ENCODE measurements around the gene PAQR8. TPM values are rescaled to one million over a fixed set of nuclear protein-coding genes. Genes with fewer than 3 reads are reported as not detected.
A peak's percentile ranks its signal among the peaks of the same experiment; 100 is the strongest.

The PAQR8 gene
- total and polyA plus RNA-seq, 2 of the 13 experiments (the other 11 are each of a cell fraction or from before 2014, with no cell fraction given): 37.7 to 50.7 TPM

GRCh38 chr6:52388790-52389189 is 26.8 kb downstream of the PAQR8 start:
- Histone ChIP-seq H3K27me3 (ENCODE audit: control insufficient read depth in 1 of 2, insufficient read depth in 2 of 2, low read length in 2 of 2) (no peaks in the 10 kb centered on the region), H3K4me2 (ENCODE audit: low read depth, low read length) (peak overlapping the region; percentile 88), H4K20me1 (ENCODE audit: insufficient read depth, low read length) (no peaks in the 10 kb centered on the region), H3K79me2 (ENCODE audit: insufficient read depth, low read length) (peaks cover 8% of the 10 kb centered on the region), H3K9me3 (ENCODE audit: low read length) (peaks cover 5% of the 10 kb centered on the region), H2AFZ (ENCODE audit: low read length) (no peak overlapping the region), H3K9ac (ENCODE audit: insufficient read depth, low read depth, low read length) (peak overlapping the region; percentile 4; the same call in 1 of the 2 replicates), H3K36me3 (replicated peaks in 1 of 2; ENCODE audit: control insufficient read depth in 1 of 2, insufficient read depth in 2 of 2, low read length in 2 of 2) (no peaks in the 10 kb centered on the region; a peak in 2 of 5 replicates), H3K27ac (ENCODE audit: extremely low read length, insufficient read depth, low read length) (peak overlapping the region; percentile 84), H3K4me1 (ENCODE audit: insufficient read depth, low read length) (peaks cover 50% of the 10 kb centered on the region), H3K4me3 (replicated peaks in 1 of 3; ENCODE audit: insufficient read depth in 1 of 3, low read depth in 2 of 3, low read length in 3 of 3) (no peak overlapping the region; a peak in 1 of 6 replicates)
- ChIA-PET CTCF (ENCODE audit: low intra/inter-chr PET ratio, low total read pairs) (interaction anchor here (1.1 kb wide), 1 partner anchor 275 kb away, joined by 3 read pairs; no protein-coding TSS in a partner anchor), POLR2A (interaction anchor here (1.8 to 2.8 kb wide), 4 partner anchors 26 to 210 kb away, joined by 6 to 23 read pairs (median 14); partner anchors contain the start of gene PAQR8)
- intact Hi-C loops (cut with micrococcal nuclease; ENCODE audit: unreplicated experiment): loop anchor here (1.0 to 5.0 kb wide), 2 partner anchors 19 to 36 kb away; no protein-coding TSS in a partner anchor
- no peak for FAIRE-seq
- ATAC-seq: no peak
- in situ Hi-C loops (cut with HindIII; ENCODE audit: extremely low pct_ligation_motif_present, low pct_unique_long_range_greater_than_20kb): no loop called here
- BruUV-seq (replicated peaks): no TSS peak
- TF ChIP-seq PAX8 (CRISPR knock-in tag; IDR thresholded peaks at IDR 0.05; ENCODE audit: borderline replicate concordance) (0 out of 2 replicates have a peak, but pooled peaks have one; percentile 17), POLR2AphosphoS5 (IDR thresholded peaks at IDR 0.05; ENCODE audit: low read depth, low read length) (0 out of 2 replicates have a peak, but pooled peaks have one; percentile 17), SYNCRIP (IDR thresholded peaks at IDR 0.05; ENCODE audit: insufficient read depth, low read depth, low read length) (no peak), ZFP90 (CRISPR knock-in tag; IDR thresholded peaks at IDR 0.05; ENCODE audit: borderline replicate concordance) (0 out of 2 replicates have a peak, but pooled peaks have one; percentile 14), KAT8 (CRISPR knock-in tag; IDR thresholded peaks at IDR 0.05) (peak; percentile 4; the same call in 1 of the 2 replicates), SIX1 (CRISPR knock-in tag; IDR thresholded peaks at IDR 0.05; ENCODE audit: borderline replicate concordance) (0 out of 2 replicates have a peak, but pooled peaks have one; percentile 24), PATZ1 (CRISPR knock-in tag; IDR thresholded peaks at IDR 0.05) (0 out of 2 replicates have a peak, but pooled peaks have one; percentile 3), ZBTB34 (CRISPR knock-in tag; IDR thresholded peaks at IDR 0.05) (0 out of 2 replicates have a peak, but pooled peaks have one; percentile 25), RFXANK (CRISPR knock-in tag; IDR thresholded peaks at IDR 0.05) (no peak; the same call in 1 of the 2 replicates), ZNF572 (CRISPR knock-in tag; IDR thresholded peaks at IDR 0.05) (no peak), MBD4 (IDR thresholded peaks at IDR 0.05; ENCODE audit: borderline replicate concordance, low read length) (peak; percentile 47; the same call in 1 of the 2 replicates), ZNF761 (CRISPR knock-in tag; conservative IDR thresholded peaks at IDR 0.05) (peak; percentile 99), ZNF564 (CRISPR knock-in tag; IDR thresholded peaks at IDR 0.05) (0 out of 2 replicates have a peak, but pooled peaks have one; percentile 24), ZNF644 (CRISPR knock-in tag; IDR thresholded peaks at IDR 0.05; ENCODE audit: low read depth) (0 out of 2 replicates have a peak, but pooled peaks have one; percentile 2), U2AF1 (optimal IDR thresholded peaks at IDR 0.05; ENCODE audit: low read depth, low read length) (no peak), HDAC1 (CRISPR knock-in tag; IDR thresholded peaks at IDR 0.05) (0 out of 2 replicates have a peak, but pooled peaks have one; percentile 9), GATAD1 (CRISPR knock-in tag; IDR thresholded peaks at IDR 0.05) (peak; percentile 28; the same call in 1 of the 2 replicates)
- WGBS (ENCODE audit: low lambda C conversion rate): 69% methylated on average over 4 of the region's 4 CpGs
- DNase-seq (ENCODE audit: low spot score): no peak
